ENCODE data around the gene STXBP6. TPM values are rescaled to one million over a fixed set of nuclear protein-coding genes. Genes with fewer than 3 reads are reported as not detected.

The STXBP6 gene
- total RNA-seq, 4 donors from 2014 or later, result 2.6 to 5.5 (median 4.4) TPM

GRCh38 chr14:24802236-24802635 lies 247.7 kb downstream of the STXBP6 start:
- H3K4me1 ChIP-seq, result no peaks in the 10 kb centered on the region
- in situ Hi-C loops (cut with MboI; ENCODE audit: low sequenced_read_pairs in 4 of 4) (loop anchor here in 2 of 4 donors (25.0 kb wide), 1 partner anchor 335 kb away; no protein-coding TSS in a partner anchor), intact Hi-C loops (cut with DNase I; ENCODE audit: low total_unique reads) (no loop called here)
- TF ChIP-seq POLR2A (IDR thresholded peaks at IDR 0.05) (no peak), CTCF (IDR thresholded peaks at IDR 0.05 in 4 of 5, conservative IDR thresholded peaks at IDR 0.05 in 1 of 5) (no peak)
- H3K36me3 ChIP-seq, result no peaks in the 10 kb centered on the region
- H3K27me3 ChIP-seq, result no peaks in the 10 kb centered on the region
- DNase-seq, result no peak
- no peak overlapping the region for H3K4me3 ChIP-seq
- no peak for ATAC-seq
- H3K9me3 ChIP-seq, result no peaks in the 10 kb centered on the region
- no peak overlapping the region for H3K27ac ChIP-seq

- no peak for ATAC-seq
- intact Hi-C loops (cut with DNase I; ENCODE audit: low total_unique reads), result no loop called here
- no peaks in the 10 kb centered on the region for H3K27me3 ChIP-seq
These were observed 248.9 kb downstream of the STXBP6 start for GRCh38 chr14:24801024-24801423.

GRCh38 chr14:24798911-24799462 lies 251.0 kb downstream of the STXBP6 start:
- Histone ChIP-seq H3K36me3 (no peaks in the 10 kb centered on the region), H3K27ac (no peak overlapping the region), H3K4me1 (no peaks in the 10 kb centered on the region), H3K27me3 (no peaks in the 10 kb centered on the region), H3K4me3 (no peak overlapping the region), H3K9me3 (no peaks in the 10 kb centered on the region)
- intact Hi-C loops (cut with DNase I; ENCODE audit: low total_unique reads) (no loop called here), in situ Hi-C loops (cut with MboI; ENCODE audit: low sequenced_read_pairs in 4 of 4) (no loop called here)
- ATAC-seq, result no peak
- TF ChIP-seq POLR2A (IDR thresholded peaks at IDR 0.05), result no peak
- TF ChIP-seq CTCF (IDR thresholded peaks at IDR 0.05 in 4 of 5, conservative IDR thresholded peaks at IDR 0.05 in 1 of 5), result no peak
- DNase-seq, result no peak

More at GRCh38 chr14:24801024-24801423, 248.9 kb downstream of the STXBP6 start:
- H3K9me3 ChIP-seq, result no peaks in the 10 kb centered on the region
- in situ Hi-C loops (cut with MboI; ENCODE audit: low sequenced_read_pairs in 4 of 4), result loop anchor here in 2 of 4 donors (25.0 kb wide), 1 partner anchor 336 kb away; no protein-coding TSS in a partner anchor
- no peak overlapping the region for H3K27ac ChIP-seq
- TF ChIP-seq CTCF (IDR thresholded peaks at IDR 0.05 in 4 of 5, conservative IDR thresholded peaks at IDR 0.05 in 1 of 5) (no peak), POLR2A (IDR thresholded peaks at IDR 0.05) (no peak)
- no peak for DNase-seq
- no peaks in the 10 kb centered on the region for H3K4me1 ChIP-seq
- H3K36me3 ChIP-seq, result no peaks in the 10 kb centered on the region
- no peak overlapping the region for H3K4me3 ChIP-seq

GRCh38 chr14:24795406-24795805 lies 254.5 kb downstream of the STXBP6 start:
- in situ Hi-C loops (cut with MboI; ENCODE audit: low sequenced_read_pairs in 4 of 4) (no loop called here), intact Hi-C loops (cut with DNase I; ENCODE audit: low total_unique reads) (no loop called here)
- Histone ChIP-seq H3K36me3 (no peaks in the 10 kb centered on the region), H3K27ac (no peak overlapping the region), H3K4me1 (no peaks in the 10 kb centered on the region), H3K9me3 (no peaks in the 10 kb centered on the region), H3K27me3 (no peaks in the 10 kb centered on the region), H3K4me3 (no peak overlapping the region)
- ATAC-seq (no peak), DNase-seq (no peak)
- no peak for TF ChIP-seq POLR2A (IDR thresholded peaks at IDR 0.05)
- no peak for TF ChIP-seq CTCF (IDR thresholded peaks at IDR 0.05 in 4 of 5, conservative IDR thresholded peaks at IDR 0.05 in 1 of 5)
